HepG2 (cell line): ENCODE data around the gene PEPD. TPM values are rescaled to one million over a fixed set of nuclear protein-coding genes. Genes with fewer than 3 reads are reported as not detected.
A peak's percentile ranks its signal among the peaks of the same experiment; 100 is the strongest.

ENCODE experiments used
- ADNP ChIP-seq: sonication (generic); formaldehyde crosslinking; IDR thresholded peaks from 2 replicates; pipeline ENCODE4 v1.4.0; 2020; ENCODE audit warnings: missing genetic modification reagents
- AKAP8 ChIP-seq: sonication (generic); formaldehyde crosslinking; IDR thresholded peaks from 2 replicates; pipeline ENCODE4 v1.5.1; 2020; ENCODE audit warnings: mild to moderate bottlenecking, missing genetic modification reagents
- CENPBD1 ChIP-seq: sonication (generic); formaldehyde crosslinking; IDR thresholded peaks from 2 replicates; pipeline ENCODE4 v1.8.0; 2022; ENCODE audit warnings: missing genetic modification reagents, low read depth, mild to moderate bottlenecking, borderline replicate concordance
- EP300 ChIP-seq, 3 experiments: sonication (generic) in 1 of 3; formaldehyde crosslinking in 1 of 3; IDR thresholded peaks; 2 replicates each; pipeline versions ENCODE4 v1.5.1 to v1.6.1; 2011 to 2020; ENCODE audit warnings: low read depth in 2 of 3, low read length in 2 of 3, borderline replicate concordance in 1 of 3, improper control_type of control experiment in 1 of 3, mild to moderate bottlenecking in 1 of 3, missing genetic modification reagents in 1 of 3, moderate library complexity in 1 of 3
- FOXO4 ChIP-seq: sonication (generic); formaldehyde crosslinking; conservative IDR thresholded peaks from 2 replicates; pipeline ENCODE4 v1.8.1; 2023; ENCODE audit warnings: missing genetic modification reagents
- GATAD2A ChIP-seq: IDR thresholded peaks from 2 replicates; pipeline ENCODE4 v1.6.1; 2016
- HOXD1 ChIP-seq: sonication (generic); formaldehyde crosslinking; IDR thresholded peaks from 2 replicates; pipeline ENCODE4 v1.5.0; 2020; ENCODE audit warnings: missing genetic modification reagents
- KLF11 ChIP-seq: IDR thresholded peaks from 2 replicates; pipeline ENCODE4 v1.6.1; 2016; ENCODE audit warnings: missing compliant biosample characterization
- KLF13 ChIP-seq: sonication (generic); formaldehyde crosslinking; IDR thresholded peaks from 2 replicates; pipeline ENCODE4 v1.4.0; 2020; ENCODE audit warnings: mild to moderate bottlenecking, missing genetic modification reagents
- MNT ChIP-seq: fragments of 450-650 bp; IDR thresholded peaks from 2 replicates; pipeline ENCODE4 v1.6.1; 2016
- NRL ChIP-seq: sonication (generic); formaldehyde crosslinking; IDR thresholded peaks from 2 replicates; pipeline ENCODE4 v1.5.0; 2020; ENCODE audit warnings: missing genetic modification reagents, mild to moderate bottlenecking, moderate library complexity, borderline replicate concordance
- RFX5 ChIP-seq: IDR thresholded peaks from 2 replicates; pipeline ENCODE4 v1.6.1; 2011; ENCODE audit warnings: low read depth, low read length, improper control_type of control experiment
- RFXANK ChIP-seq: IDR thresholded peaks from 2 replicates; pipeline ENCODE4 v1.6.1; 2016
- RXRB ChIP-seq: IDR thresholded peaks from 2 replicates; pipeline ENCODE4 v1.6.1; 2016; ENCODE audit warnings: borderline replicate concordance, missing genetic modification reagents, missing compliant biosample characterization
- SP4 ChIP-seq: sonication (generic); formaldehyde crosslinking; IDR thresholded peaks from 2 replicates; pipeline ENCODE4 v1.8.1; 2023; ENCODE audit warnings: mild to moderate bottlenecking, missing genetic modification reagents
- TCF7L2 ChIP-seq: IDR thresholded peaks from 2 replicates; pipeline ENCODE4 v1.6.1; 2011; ENCODE audit warnings: mild to moderate bottlenecking, low read depth, low read length, moderate library complexity
- ZC3H13 ChIP-seq: sonication (generic); formaldehyde crosslinking; IDR thresholded peaks from 2 replicates; pipeline ENCODE4 v1.8.1; 2023; ENCODE audit warnings: mild to moderate bottlenecking, missing genetic modification reagents, moderate library complexity
- ZKSCAN5 ChIP-seq: sonication (generic); formaldehyde crosslinking; IDR thresholded peaks from 2 replicates; pipeline ENCODE4 v1.5.1; 2020; ENCODE audit warnings: mild to moderate bottlenecking, missing genetic modification reagents
- ZNF18 ChIP-seq: sonication (generic); formaldehyde crosslinking; IDR thresholded peaks from 2 replicates; pipeline ENCODE4 v1.8.0; 2022; ENCODE audit warnings: mild to moderate bottlenecking, missing genetic modification reagents; ENCODE audit not compliant: insufficient replicate concordance
- ZNF549 ChIP-seq: sonication (generic); formaldehyde crosslinking; IDR thresholded peaks from 2 replicates; pipeline ENCODE4 v1.5.0; 2020; ENCODE audit warnings: missing genetic modification reagents
- ZNF577 ChIP-seq: sonication (generic); formaldehyde crosslinking; IDR thresholded peaks from 2 replicates; pipeline ENCODE4 v1.4.0; 2020; ENCODE audit warnings: mild to moderate bottlenecking, low read depth, missing genetic modification reagents, borderline replicate concordance
- ZNF7 ChIP-seq: IDR thresholded peaks from 2 replicates; pipeline ENCODE4 v1.6.1; 2016; ENCODE audit warnings: missing biosample characterization, missing genetic modification reagents
- ZNF776 ChIP-seq: sonication (generic); formaldehyde crosslinking; IDR thresholded peaks from 2 replicates; pipeline ENCODE4 v1.4.0; 2020; ENCODE audit warnings: mild to moderate bottlenecking, missing genetic modification reagents
- ZSCAN21 ChIP-seq: sonication (generic); formaldehyde crosslinking; IDR thresholded peaks from 2 replicates; pipeline ENCODE4 v1.8.0; 2022; ENCODE audit warnings: mild to moderate bottlenecking, missing genetic modification reagents, moderate library complexity, borderline replicate concordance
- polyA plus RNA-seq, 8 experiments: library from polyadenylated mRNA; depleted of rRNA in 3 of 8; stranded (reverse) in 7 of 8; unstranded in 1 of 8; fragments of >200 nt; fragmentation: Illumina TruSeq in 4 of 8; extraction: Trizol in 4 of 8; gene quantifications; 2 replicates each; pipeline versions ENCODE4 v1.2.1 to v1.2.3, GENCODE V29; 2011 to 2016; ENCODE audit warnings: low read depth in 4 of 8, missing spikeins in 1 of 8, mixed read lengths in 1 of 8; ENCODE audit not compliant: insufficient read depth in 1 of 8
- total RNA-seq, 5 experiments: library from RNA; depleted of rRNA; stranded (reverse); fragments of >200 nt; fragmentation: Illumina TruSeq; extraction: Trizol; gene quantifications; 2 replicates each; pipeline ENCODE4 v1.2.3, GENCODE V29; 2016; ENCODE audit warnings: low read depth in 1 of 5

Gene PEPD
- total and polyA plus RNA-seq, 2 of the 13 experiments (the other 11 are each of a cell fraction or from before 2014, with no cell fraction given): 60.7 to 75.1 TPM

- TF ChIP-seq SP4: no peak
- no peak for TF ChIP-seq AKAP8 (CRISPR knock-in tag)
- TF ChIP-seq ZNF18 (CRISPR knock-in tag): peak; percentile 29
- no peak for TF ChIP-seq ZKSCAN5 (CRISPR knock-in tag)
- TF ChIP-seq ZNF7 (CRISPR knock-in tag): no peak
- TF ChIP-seq RXRB (CRISPR knock-in tag): no peak
- TF ChIP-seq EP300 (IDR thresholded peaks at IDR 0.05; ENCODE audit: low read depth in 2 of 2, low read length in 2 of 2): no peak
- TF ChIP-seq EP300 (CRISPR knock-in tag; IDR thresholded peaks at IDR 0.05; ENCODE audit: borderline replicate concordance): no peak; the same call in 1 of the 2 replicates
- TF ChIP-seq KLF13: no peak
- TF ChIP-seq RFXANK (CRISPR knock-in tag): no peak
- no peak for TF ChIP-seq ZNF776 (CRISPR knock-in tag)
- no peak for TF ChIP-seq TCF7L2
- no peak for TF ChIP-seq ZC3H13 (CRISPR knock-in tag)
- no peak for TF ChIP-seq KLF11 (CRISPR knock-in tag)
- TF ChIP-seq CENPBD1 (CRISPR knock-in tag): no peak
- no peak for TF ChIP-seq RFX5
- TF ChIP-seq MNT: peak; percentile 61
- TF ChIP-seq FOXO4 (CRISPR knock-in tag): no peak
- TF ChIP-seq ZSCAN21 (CRISPR knock-in tag): no peak
- TF ChIP-seq HOXD1 (CRISPR knock-in tag): no peak
- no peak for TF ChIP-seq ZNF549 (CRISPR knock-in tag)
- TF ChIP-seq ZNF577 (CRISPR knock-in tag): no peak
- TF ChIP-seq GATAD2A (CRISPR knock-in tag): 0 out of 2 replicates have a peak, but pooled peaks have one; percentile 10
- no peak for TF ChIP-seq NRL (CRISPR knock-in tag)
- TF ChIP-seq ADNP: no peak
Observed at GRCh38 chr19:33375156-33375836, 146.3 kb downstream of the PEPD start (continued).
